Testis (tissue), 2 donors: Measurements from ENCODE around the gene SPON1.

Experiments used
- POLR2A ChIP-seq: fragments of 450-650 bp; IDR thresholded peaks from one replicate; pipeline ENCODE4 v1.6.1; 2017; ENCODE audit warnings: antibody characterized with exemption, mild to moderate bottlenecking, moderate library complexity
- TF ChIP-seq, protein P1 (sequence below), 3 experiments: fragments of 450-650 bp in 2 of 3; fragments of 200-600 bp in 1 of 3; sonication (generic) in 1 of 3; IDR thresholded peaks; one replicate each; pipeline ENCODE4 v1.5.1; 2016 to 2019; ENCODE audit warnings: antibody characterized with exemption in 3 of 3, mild to moderate bottlenecking in 2 of 3, moderate library complexity in 1 of 3

DNA sequence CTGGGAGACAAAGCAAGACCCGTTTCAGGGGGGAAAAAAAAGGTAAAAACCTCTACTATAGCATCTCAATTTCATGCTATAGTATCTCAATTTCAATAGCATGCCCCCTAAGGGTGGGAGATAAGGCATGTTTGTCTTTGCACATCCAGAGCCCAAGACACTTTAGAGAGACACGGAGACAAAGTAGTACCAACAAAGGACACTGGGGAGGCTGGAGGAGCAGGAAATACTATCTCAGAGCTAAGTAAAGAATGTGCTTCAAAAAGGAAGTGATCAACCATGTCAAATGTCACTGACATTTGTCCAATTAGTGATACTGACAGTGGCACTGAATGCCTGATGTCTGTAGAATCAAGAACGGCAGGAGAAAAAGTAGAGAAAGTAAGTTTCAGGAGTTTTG lies 327.9 kb downstream of the SPON1 start:
- TF ChIP-seq, protein P1, sequence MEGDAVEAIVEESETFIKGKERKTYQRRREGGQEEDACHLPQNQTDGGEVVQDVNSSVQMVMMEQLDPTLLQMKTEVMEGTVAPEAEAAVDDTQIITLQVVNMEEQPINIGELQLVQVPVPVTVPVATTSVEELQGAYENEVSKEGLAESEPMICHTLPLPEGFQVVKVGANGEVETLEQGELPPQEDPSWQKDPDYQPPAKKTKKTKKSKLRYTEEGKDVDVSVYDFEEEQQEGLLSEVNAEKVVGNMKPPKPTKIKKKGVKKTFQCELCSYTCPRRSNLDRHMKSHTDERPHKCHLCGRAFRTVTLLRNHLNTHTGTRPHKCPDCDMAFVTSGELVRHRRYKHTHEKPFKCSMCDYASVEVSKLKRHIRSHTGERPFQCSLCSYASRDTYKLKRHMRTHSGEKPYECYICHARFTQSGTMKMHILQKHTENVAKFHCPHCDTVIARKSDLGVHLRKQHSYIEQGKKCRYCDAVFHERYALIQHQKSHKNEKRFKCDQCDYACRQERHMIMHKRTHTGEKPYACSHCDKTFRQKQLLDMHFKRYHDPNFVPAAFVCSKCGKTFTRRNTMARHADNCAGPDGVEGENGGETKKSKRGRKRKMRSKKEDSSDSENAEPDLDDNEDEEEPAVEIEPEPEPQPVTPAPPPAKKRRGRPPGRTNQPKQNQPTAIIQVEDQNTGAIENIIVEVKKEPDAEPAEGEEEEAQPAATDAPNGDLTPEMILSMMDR (IDR thresholded peaks at IDR 0.05): no peak
- TF ChIP-seq POLR2A: no peak
